COLO668 (cell line): ENCODE data around the gene C1orf174.

Experiments
- DNase-seq: peaks from one replicate; lab custom pipeline; 2025; ENCODE audit not compliant: unreplicated experiment; lab: John Stamatoyannopoulos, UW

C1orf174 gene

GRCh38 chr1:3910857-3911845 is 11.1 kb upstream of the C1orf174 start:
- DNase-seq, result peak; percentile 98

GRCh38 chr1:3910049-3910731 is 10.1 kb upstream of the C1orf174 start:
- DNase-seq, result peak; percentile 95

DNA sequence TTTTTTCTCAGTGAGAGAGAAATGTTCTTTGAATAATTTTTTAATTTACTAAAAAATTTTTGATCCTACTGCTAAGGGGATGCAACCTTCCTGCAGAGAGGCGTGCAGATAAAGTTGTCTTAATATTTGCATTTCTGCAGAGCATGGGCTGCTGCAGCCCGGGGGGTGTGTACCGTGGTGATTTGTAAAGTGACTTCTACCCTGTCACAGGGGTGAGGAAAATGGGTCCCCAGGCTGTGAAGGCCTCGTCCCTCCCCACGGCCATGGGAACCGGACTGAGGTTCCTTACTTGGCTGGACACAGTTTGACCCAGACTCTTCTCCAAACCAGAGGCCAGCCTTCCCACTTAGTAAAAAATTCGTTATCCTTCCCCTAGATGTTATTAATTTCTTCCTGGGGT is 9.5 kb upstream of the C1orf174 start:
- DNase-seq, result peak; percentile 83

DNA sequence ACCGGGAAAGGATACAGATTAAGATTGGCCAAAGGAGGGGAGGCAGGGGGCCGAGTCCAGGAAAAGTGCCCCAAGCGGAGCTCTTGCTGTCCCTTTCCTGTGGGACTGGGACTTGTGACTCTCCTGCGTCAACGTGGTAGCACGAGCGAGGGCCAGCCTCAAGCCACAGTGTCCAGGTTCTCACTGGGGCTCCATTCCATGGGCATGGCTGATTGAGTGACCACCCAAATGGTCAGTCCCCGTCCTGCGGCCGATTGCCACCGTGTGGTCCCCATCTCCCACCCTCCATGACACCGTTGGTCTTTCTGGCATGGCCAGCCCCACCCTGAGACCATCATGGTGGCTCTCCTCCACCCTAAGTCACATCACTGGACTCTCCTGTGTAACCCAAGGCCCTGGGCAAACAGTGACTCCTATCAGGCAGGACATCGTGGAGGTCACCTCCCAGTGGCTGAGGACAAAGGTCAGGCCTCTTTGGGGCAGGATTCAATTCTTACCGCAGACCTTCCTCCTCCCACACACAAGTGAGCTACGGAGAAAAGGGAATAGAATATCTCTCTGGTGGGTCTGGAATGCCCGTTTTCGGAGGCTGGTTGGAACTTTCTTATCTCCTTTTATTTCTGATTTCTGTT is 8.9 kb upstream of the C1orf174 start:
- no peak for DNase-seq

GRCh38 chr1:3907621-3908165 is 7.6 kb upstream of the C1orf174 start:
- no peak for DNase-seq

- peak; percentile 53 for DNase-seq
Observed at GRCh38 chr1:3907031-3907534, 7.0 kb upstream of the C1orf174 start.

DNA sequence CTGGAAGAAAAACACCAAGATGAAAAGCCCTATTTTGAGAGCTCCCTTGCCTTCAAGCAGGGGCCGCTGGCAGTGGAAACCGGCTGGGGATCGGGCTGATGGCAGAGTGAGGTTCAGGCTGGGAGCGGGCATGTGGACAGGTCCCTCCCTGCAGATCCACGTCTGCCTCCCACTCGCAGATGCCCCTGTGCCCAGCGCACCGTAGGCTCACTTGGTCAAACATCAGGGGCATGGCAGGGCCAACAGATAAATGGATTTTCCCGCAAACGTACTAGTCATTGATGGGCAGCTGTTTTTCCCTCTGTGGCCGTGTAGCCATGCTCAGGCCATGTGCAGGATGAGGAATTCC is 6.6 kb upstream of the C1orf174 start:
- DNase-seq, result no peak

DNA sequence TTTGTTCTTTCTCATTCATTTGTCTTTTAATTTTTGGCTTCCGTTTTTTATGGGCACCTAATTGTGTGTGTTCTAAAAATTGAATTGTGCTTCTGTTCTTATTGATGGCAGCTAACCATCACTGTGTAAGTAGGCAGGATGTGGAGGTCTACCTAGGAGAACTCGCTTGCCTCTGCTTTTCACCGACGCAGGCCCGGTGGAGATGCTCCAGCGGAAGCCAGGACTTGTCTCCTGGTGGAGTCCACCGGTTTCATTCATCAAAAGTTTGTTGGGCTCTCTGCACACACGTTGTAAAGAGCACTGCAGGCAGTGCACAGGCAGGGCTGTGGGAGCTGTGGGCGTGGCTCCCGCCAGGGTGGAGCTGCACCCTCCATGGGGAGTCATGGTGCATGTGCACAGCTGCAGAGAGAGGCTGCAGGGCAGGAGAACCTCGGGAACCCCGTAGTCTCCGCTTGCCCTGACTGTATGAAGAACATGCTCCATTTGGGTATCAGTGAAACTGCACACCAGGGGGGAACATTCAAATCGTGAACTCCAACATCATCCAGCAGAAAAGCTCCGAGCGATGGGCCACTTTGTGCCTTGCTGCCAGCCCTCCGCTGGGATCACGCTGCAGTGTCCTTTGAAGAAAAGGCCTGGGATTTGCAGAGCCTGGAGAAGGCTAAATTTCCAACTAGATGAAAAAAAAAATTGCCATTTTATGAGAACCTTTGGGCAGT is 6.0 kb upstream of the C1orf174 start:
- peak; percentile 52 for DNase-seq

GRCh38 chr1:3905266-3905952 is 5.3 kb upstream of the C1orf174 start:
- no peak for DNase-seq

DNA sequence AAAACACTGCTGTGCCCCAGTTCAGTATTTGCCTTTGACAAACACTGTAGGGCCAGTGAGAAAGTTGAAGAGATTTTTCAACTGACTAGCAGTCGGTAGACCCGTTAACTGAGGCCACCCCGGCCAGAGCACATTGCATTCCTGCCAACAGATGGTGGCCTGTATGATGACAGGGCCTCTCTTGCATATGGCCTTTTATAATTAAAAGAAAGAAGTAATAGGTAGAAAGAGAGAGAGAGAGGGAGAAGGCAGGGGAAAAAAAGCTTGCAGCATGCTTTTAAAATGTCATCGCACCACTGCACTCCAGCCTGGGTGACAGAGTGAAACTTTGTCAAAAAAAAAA is 4.7 kb upstream of the C1orf174 start:
- no peak for DNase-seq

DNA sequence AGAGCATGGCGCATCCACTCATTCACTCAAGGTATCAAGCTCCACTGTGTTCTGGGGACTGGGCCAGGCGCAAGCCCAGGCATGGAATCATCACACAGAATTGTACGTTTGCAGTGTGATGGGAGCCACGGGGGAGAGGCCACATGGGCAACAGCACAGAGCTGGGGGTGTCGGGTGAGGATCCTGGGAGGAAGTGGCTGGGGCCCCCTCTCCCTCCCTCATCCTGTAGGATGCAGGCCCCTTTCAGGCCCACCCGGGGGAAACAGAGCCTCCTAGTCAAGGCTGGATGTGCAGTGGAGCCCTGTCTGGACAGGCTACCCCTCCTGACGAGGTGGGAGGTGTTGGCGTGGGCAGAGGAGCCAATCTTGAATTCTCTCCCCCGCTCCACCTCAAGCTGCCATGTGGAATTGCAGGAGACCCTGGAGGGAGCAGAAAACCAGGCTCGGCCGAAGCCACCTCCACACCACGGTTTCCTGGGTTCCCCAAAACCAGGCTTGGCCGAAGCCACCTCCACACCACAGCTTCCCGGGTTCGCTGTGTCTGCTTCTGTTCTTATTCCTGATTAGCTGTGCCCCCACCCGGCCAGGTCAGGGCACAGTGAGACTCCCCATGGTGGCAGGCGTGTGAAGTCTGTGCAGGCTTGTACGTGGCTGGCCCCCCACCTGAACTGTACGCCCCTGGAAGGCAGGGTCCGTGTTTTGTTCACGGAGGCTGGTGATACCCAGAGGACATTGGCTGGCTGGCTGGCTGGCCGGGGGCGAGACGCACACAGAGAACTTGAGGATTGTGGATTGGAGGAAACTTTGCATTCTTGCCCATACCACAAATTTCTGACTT is 4.2 kb upstream of the C1orf174 start:
- DNase-seq, result peak; percentile 61

DNA sequence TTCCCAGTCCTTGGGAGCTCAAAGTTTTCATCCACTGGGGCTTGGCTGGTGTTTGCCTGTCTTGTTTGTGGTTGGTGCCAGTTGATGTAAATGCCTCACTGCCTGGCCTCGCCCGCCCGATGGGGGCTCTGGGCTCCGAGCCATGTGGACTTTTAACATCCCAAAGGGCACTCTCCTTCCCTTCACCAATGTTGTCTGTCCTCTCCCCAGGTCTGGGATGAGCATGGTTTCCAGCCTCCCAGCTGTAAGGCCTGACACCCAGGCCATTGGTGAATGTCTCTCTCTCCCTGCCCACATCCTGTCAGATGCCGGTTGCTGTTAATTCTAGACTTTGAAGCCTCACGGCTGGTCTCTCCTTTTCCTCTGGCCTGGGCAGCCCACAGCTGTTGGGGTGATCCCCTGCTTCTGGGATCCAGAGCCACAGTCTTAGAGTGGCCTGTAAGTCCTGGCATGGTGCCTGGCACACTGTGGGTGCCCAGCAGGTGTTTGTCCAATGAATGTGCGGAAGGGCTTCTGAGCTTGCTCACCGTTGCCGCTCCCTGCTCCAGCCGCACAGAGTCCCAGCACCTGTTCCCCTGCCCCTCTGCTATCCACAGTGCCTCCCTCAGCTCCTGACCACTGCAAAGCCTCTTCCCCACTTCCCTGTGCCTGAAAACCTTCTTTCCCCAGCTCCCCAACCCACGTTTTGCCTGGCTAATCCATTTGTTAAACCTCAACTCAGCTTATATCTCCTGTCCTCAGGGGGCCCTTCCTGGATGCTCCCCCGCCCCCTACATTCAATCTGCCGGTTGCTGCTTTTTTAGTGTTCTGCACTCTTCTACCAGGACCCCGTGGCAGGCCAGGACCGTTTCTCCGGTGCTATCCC is 3.3 kb upstream of the C1orf174 start:
- peak; percentile 94 for DNase-seq

- DNase-seq, result no peak
Observed at GRCh38 chr1:3902571-3903091, 2.6 kb upstream of the C1orf174 start.

GRCh38 chr1:3902111-3902511 is 2.0 kb upstream of the C1orf174 start:
- DNase-seq, result no peak

DNA sequence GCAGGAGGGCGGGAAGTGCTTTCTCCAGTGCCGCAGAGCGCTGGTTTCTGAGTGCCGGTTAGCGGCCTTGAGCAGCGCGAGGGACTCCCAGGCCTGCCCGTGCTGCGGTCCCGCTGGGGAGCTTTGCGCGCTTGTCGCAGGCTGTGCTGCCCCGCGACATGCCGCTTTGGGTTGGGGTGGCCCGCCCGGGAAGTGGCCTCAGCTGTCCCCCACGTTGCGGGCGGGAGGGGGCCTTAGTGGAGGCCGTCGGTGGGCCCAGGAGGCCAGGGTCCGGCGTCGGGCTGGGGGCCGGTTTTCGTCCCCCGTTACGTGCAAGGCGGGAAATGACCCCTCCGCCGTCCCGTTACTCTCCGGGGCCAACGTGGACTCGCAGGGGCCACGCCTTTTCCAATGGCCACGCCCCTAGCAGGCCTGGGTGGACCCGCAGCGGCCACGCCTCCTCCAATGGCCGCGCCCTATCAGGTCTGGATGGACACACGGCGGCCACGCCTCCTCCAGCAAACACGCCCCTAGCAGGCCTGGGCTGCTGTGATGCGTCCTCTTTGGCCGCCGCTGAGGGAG is 977 bp upstream of the C1orf174 start:
- DNase-seq, result peak; percentile 100

GRCh38 chr1:3899754-3900149 is 320 bp downstream of the C1orf174 start:
- no peak for DNase-seq

DNA sequence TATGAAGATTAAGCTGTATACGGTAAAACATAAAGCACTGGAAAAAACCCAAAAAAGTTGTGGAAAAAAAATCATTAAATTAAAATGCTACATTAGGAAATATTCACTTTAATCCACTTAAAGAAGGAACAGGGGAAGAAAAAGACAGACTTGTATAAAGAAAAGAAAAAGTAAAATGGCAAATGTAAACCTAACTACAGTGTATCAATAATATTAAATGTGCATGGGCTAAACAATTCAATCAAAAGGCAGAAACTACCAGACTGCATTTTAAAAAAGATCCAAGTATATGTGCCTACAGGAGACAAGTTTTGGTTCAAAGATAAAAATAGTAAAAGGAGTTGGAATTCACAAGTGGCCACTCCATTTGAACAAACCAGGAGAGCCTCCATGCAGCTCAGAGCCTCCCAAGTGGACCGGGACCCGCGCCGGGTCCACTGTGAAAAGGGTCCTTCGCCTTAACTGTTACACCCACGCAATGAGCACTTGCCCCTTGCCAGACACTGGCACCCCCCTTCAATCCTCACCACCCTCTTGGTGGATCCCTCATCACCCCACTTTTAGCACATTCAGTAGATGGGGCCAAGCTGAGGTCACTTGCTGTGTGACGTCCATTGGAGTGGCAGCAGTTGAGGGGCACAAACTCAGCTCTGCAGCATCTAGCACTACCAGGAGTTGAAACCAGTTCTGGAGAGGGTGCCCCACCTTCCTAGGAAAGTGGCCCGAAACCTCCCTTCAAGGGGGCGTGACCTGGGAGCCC is 898 bp downstream of the C1orf174 start:
- DNase-seq, result peak; percentile 58
